T47D (cell line): ENCODE measurements around the gene CPO.

Experiments
- DNase-seq, 2 experiments: peaks; one replicate each; pipeline versions ENCODE4 v3.0.0 to v3.0.0-alpha.2; 2011 to 2012; ENCODE audit warnings: low read depth in 1 of 2, low spot score in 1 of 2
- JUND ChIP-seq: IDR thresholded peaks from 2 replicates; pipeline ENCODE4 v1.6.1; 2012; ENCODE audit warnings: low read depth
- in situ Hi-C: cut with HindIII; loops from 2 replicates; pipeline ENCODE4 v1.10.0; 2016; ENCODE audit warnings: low sequenced_read_pairs, low pct_unique_long_range_greater_than_20kb

Gene CPO

DNA sequence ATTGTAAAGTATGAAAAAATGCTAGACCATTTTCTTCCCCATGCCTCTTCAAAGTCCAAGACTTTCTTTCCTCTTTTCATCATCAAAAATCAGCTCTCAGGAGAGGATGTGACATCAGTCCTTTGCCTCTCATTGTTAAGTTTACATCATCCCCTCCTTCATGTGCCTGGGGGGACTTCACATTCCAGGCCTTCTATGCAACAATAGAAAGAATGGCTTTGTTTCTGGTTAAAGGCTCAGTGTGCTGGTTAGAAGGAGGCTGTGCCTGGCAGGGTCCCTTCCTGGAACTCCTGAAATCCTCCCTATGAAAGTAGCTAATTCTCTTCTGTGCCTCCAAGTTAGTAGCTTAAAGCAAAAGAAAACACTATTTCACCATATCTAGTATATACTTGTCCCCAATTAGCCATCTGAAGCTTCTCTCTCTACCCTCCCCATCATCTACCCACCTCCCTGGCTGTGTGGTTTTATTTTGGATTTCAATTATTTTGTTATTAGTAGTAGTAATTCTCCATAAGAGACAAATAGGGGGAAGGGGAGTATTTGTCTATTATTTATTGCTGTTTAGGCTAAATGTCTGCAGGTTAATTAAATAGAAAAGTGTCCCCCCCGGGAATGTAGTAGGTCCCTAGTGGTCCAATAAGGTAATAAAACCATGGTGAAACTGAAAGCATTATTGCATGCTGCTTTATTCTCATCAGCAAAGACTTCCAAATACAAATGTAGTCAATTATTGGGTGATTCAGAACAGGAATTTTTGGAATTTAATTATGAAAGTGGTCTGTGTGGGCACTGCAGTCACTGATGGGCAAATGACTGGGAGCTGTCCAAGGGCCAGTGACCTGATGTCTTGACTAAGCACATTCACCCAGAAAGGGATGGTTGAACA is 69.0 kb downstream of the CPO start:
- in situ Hi-C loops, result no loop called here
- DNase-seq, result no peak
- no peak for TF ChIP-seq JUND

DNA sequence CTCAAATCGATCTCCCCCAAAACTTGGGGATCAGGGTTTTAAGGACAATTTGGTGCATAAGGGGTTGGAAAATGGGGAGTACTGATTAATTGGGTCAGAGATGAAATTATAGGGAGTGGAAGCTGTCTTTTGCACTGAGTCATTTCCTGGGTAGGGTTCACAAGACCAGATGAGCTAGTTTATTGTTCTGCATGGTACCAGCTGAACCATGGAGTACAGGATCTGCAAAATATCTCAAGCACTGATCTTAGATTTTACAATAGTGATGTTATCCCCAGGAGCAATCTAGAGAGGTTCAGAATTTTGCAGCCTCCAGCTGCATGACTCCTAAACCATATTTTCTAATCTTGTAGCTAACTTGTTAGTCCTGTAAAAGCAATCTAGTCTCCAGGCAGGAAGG is 73.1 kb downstream of the CPO start:
- in situ Hi-C loops, result no loop called here
- no peak for DNase-seq
- TF ChIP-seq JUND, result no peak

DNA sequence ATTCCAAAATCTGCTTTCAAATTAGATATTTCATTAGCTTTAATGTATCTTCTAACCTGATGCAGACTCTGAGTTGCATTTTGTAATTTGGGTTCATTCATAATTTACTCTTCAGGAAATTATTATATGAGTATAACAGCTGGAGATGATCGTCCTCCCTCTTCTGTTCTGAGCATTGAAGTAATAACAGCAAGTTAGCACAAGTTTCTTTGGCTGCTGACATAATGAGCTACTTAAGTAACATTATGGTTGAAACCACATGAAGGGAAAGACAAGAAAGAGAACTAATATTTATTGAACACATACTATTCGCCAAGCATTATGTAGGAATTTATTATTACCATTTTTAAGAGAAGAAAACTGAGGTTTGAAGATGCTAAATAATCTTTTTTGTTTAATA is 75.1 kb downstream of the CPO start:
- TF ChIP-seq JUND, result no peak
- DNase-seq, result no peak
- in situ Hi-C loops, result no loop called here

DNA sequence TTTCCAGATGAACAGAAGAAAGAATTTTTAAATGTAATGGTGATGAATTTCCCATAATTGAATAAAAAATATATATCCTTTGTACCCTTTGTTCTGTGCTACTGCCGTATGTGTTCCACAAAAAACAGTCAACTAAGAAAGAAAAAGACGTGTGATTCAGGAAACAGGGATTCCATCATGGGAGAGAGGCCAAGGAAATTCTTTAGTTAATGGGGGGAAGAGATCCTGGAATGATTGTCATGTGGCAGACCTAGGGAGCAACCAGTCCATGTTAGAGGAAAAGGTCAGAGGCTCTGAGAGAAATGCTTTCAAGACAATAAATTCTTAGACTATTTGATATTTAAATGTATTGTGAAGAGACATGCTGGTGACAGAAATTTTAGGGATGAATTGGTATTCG is 76.6 kb downstream of the CPO start:
- TF ChIP-seq JUND, result no peak
- DNase-seq, result no peak
- in situ Hi-C loops, result no loop called here
